HG02870 (cell line): ENCODE results near the gene SECISBP2.

Source experiments
- ATAC-seq: cut with Tn5 transposase; IDR thresholded peaks from one replicate; pipeline ENCODE4 v1.9.1; 2021; ENCODE audit warnings: mild to moderate bottlenecking, moderate library complexity; ENCODE audit not compliant: unreplicated experiment

The SECISBP2 gene

GRCh38 chr9:89379508-89380115 is 61.3 kb downstream of the SECISBP2 start:
- no peak for ATAC-seq

GRCh38 chr9:89380437-89381307 is 62.4 kb downstream of the SECISBP2 start:
- no peak for ATAC-seq

GRCh38 chr9:89381308-89381609 is 63.0 kb downstream of the SECISBP2 start:
- no peak for ATAC-seq

- ATAC-seq = no peak
Observed at GRCh38 chr9:89382026-89382986, 64.0 kb downstream of the SECISBP2 start.

GRCh38 chr9:89383030-89383720 is 64.9 kb downstream of the SECISBP2 start:
- no peak for ATAC-seq

GRCh38 chr9:89383721-89384300 is 65.5 kb downstream of the SECISBP2 start:
- no peak for ATAC-seq

- no peak for ATAC-seq
Observed at GRCh38 chr9:89384783-89385182, 66.5 kb downstream of the SECISBP2 start.

- no peak for ATAC-seq
Observed at GRCh38 chr9:89386206-89386605, 67.9 kb downstream of the SECISBP2 start.

- ATAC-seq = no peak
Observed at GRCh38 chr9:89386797-89387196, 68.5 kb downstream of the SECISBP2 start.

- ATAC-seq = no peak
Observed at GRCh38 chr9:89387197-89387849, 69.0 kb downstream of the SECISBP2 start.

GRCh38 chr9:89388084-89388867 is 70.0 kb downstream of the SECISBP2 start:
- no peak for ATAC-seq

- no peak for ATAC-seq
Observed at GRCh38 chr9:89388868-89389177, 70.5 kb downstream of the SECISBP2 start.

GRCh38 chr9:89390068-89390555 is 71.8 kb downstream of the SECISBP2 start:
- no peak for ATAC-seq

- ATAC-seq = no peak
Observed at GRCh38 chr9:89390578-89391116, 72.3 kb downstream of the SECISBP2 start.

GRCh38 chr9:89391585-89391984 is 73.3 kb downstream of the SECISBP2 start:
- ATAC-seq = no peak

- ATAC-seq = no peak
Observed at GRCh38 chr9:89394412-89394811, 76.1 kb downstream of the SECISBP2 start.

- ATAC-seq = no peak
Observed at GRCh38 chr9:89395931-89396710, 77.8 kb downstream of the SECISBP2 start.

- no peak for ATAC-seq
Observed at GRCh38 chr9:89397471-89397870, 79.2 kb downstream of the SECISBP2 start.
